Astrocyte of the cerebellum (primary cell): ENCODE results near the gene TSPY8.
"Not testable (repeated sequence)": the region's sequence is repeated elsewhere in the genome, so short reads cannot be mapped to it uniquely, and the experiment has no call there.

Experiments used
- DNase-seq: peaks from one replicate; pipeline ENCODE4 v3.0.0-alpha.2; 2011; ENCODE audit warnings: low read depth
- H3K4me3 ChIP-seq: 2 replicates; pipeline ENCODE4 v1.5.1; 2011; ENCODE audit warnings: mild to moderate bottlenecking, low read depth, low read length, moderate library complexity
- in situ Hi-C: cut with HindIII; loops from 2 replicates; pipeline ENCODE4 v1.10.0; 2017; ENCODE audit warnings: low sequenced_read_pairs
- TF ChIP-seq, protein P1 (sequence below): IDR thresholded peaks from 2 replicates; pipeline ENCODE4 v1.5.1; 2012; ENCODE audit warnings: low read length, low read depth, moderate library complexity, mild to moderate bottlenecking; ENCODE audit errors: missing control alignments

Gene TSPY8, protein sequence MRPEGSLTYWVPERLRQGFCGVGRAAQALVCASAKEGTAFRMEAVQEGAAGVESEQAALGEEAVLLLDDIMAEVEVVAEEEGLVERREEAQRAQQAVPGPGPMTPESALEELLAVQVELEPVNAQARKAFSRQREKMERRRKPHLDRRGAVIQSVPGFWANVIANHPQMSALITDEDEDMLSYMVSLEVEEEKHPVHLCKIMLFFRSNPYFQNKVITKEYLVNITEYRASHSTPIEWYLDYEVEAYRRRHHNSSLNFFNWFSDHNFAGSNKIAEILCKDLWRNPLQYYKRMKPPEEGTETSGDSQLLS

DNA sequence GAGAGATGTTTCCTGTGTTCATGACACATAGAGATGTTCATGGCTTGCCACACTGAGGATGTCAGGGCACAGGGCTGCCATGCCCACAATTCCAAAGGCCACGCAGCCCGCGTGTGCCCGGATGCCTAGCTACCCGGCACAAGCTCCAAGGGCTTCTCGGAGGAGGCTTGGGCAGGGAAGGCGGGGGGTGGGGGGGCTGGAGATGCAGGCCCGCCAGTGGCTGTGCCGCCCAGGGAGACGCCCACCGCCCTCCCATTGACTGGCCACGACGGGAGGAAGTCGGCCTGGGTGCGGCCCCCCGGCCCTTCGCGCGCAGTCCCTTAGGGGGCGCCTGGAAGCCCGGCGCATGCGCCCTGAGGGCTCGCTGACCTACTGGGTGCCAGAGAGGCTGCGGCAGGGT is at the start of gene TSPY8:
Gene TSPY8 (plus strand): TSS at position 301 of the 400 bp plus-strand sequence. CDS start 46 bp downstream, at position 347.
- in situ Hi-C loops, DNase-seq, H3K4me3 ChIP-seq: not testable (repeated sequence)

DNA sequence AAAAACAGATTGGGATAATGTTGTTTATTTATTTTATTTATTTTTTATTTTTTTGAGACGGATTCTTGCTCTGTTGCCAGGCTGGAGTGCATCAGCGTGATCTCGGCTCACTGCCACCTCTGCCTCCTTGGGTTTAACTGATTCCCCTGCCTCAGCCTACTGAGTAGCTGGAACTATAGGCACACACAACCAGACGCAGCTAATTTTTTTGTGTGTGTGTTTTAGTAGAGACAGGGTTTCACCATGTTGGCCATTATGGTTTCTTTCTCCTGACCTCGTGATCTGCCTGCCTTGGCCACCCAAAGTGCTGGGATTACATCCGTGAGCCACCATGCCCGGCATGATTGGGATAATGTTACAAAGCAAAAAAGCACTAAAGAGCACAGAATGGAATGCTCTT is 36.6 kb upstream of the TSPY8 start:
- TF ChIP-seq, protein P1, sequence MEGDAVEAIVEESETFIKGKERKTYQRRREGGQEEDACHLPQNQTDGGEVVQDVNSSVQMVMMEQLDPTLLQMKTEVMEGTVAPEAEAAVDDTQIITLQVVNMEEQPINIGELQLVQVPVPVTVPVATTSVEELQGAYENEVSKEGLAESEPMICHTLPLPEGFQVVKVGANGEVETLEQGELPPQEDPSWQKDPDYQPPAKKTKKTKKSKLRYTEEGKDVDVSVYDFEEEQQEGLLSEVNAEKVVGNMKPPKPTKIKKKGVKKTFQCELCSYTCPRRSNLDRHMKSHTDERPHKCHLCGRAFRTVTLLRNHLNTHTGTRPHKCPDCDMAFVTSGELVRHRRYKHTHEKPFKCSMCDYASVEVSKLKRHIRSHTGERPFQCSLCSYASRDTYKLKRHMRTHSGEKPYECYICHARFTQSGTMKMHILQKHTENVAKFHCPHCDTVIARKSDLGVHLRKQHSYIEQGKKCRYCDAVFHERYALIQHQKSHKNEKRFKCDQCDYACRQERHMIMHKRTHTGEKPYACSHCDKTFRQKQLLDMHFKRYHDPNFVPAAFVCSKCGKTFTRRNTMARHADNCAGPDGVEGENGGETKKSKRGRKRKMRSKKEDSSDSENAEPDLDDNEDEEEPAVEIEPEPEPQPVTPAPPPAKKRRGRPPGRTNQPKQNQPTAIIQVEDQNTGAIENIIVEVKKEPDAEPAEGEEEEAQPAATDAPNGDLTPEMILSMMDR, result no peak
- no peak overlapping the region for H3K4me3 ChIP-seq
- in situ Hi-C loops, result no loop called here
- DNase-seq, result no peak

GRCh38 chrY:9337164-9337563 is 20.4 kb upstream of the TSPY8 start, which contains the start of gene TSPY4:
Gene TSPY4, plus strand, starts transcription at chrY:9337464. Its CDS starts 46 bp downstream, at chrY:9337510.
- DNase-seq, in situ Hi-C loops, H3K4me3 ChIP-seq: not testable (repeated sequence)

DNA sequence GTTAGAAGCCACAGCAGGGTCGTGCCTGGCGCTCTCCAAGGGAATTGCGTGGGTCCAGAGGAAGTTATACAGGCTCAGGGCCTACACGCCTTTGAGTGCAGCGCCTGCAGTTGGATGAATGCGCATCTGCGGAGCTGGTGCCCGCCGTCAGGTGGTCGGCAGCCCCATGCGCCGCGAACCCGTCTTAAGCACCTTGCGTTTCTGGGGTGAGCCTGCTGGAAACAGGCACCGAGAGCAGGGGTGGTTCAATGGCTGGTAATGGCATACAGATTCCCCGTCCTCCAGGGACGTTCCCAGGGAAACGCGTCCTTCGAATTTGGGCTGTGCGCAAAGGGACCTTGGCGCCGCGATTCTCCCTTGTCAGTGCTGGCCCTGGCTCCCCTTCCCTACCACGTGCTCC is 38.9 kb downstream of the TSPY8 start:
- in situ Hi-C loops, DNase-seq, H3K4me3 ChIP-seq: not testable (repeated sequence)

GRCh38 chrY:9398121-9398520 is 40.5 kb downstream of the TSPY8 start, which contains the start of gene TSPY3:
Gene TSPY3, plus strand, starts transcription at chrY:9398421. Its CDS starts 46 bp downstream, at chrY:9398467.
- H3K4me3 ChIP-seq, in situ Hi-C loops, DNase-seq: not testable (repeated sequence)
